Measurements from ENCODE around the gene BCKDHB. TPM values are rescaled to one million over a fixed set of nuclear protein-coding genes. Genes with fewer than 3 reads are reported as not detected.

The BCKDHB gene
- total RNA-seq, 1 experiment from 2014 or later = 16.4 TPM

- no TSS peak for BruUV-seq (replicated peaks)
- Histone ChIP-seq H3K4me1 (ENCODE audit: control insufficient read depth, insufficient read depth, low read length) (no peaks in the 10 kb centered on the region), H3K36me3 (ENCODE audit: control insufficient read depth, insufficient read depth, low read length) (no peaks in the 10 kb centered on the region), H3K9me3 (ENCODE audit: control insufficient read depth, insufficient read depth, low read depth, low read length) (no peaks in the 10 kb centered on the region), H3K27me3 (ENCODE audit: control insufficient read depth, insufficient read depth, low read length) (no peaks in the 10 kb centered on the region), H3K4me3 (ENCODE audit: low read depth in 2 of 2, low read length in 2 of 2) (no peak overlapping the region), H3K27ac (ENCODE audit: low read length) (no peak overlapping the region)
- in situ Hi-C loops (cut with HindIII; ENCODE audit: low pct_unique_long_range_greater_than_20kb, low sequenced_read_pairs) = no loop called here
- DNase-seq (ENCODE audit: low read depth, low spot score) = no peak
- no peak for ATAC-seq
- TF ChIP-seq POLR2AphosphoS5 (IDR thresholded peaks at IDR 0.05; ENCODE audit: low read depth, low read length) (no peak), TCF7L2 (IDR thresholded peaks at IDR 0.05; ENCODE audit: low read depth, low read length) (no peak), CTCF (IDR thresholded peaks at IDR 0.05) (no peak), SIN3A (IDR thresholded peaks at IDR 0.05; ENCODE audit: borderline replicate concordance, insufficient read depth, low read depth, low read length) (no peak), REST (IDR thresholded peaks at IDR 0.05; ENCODE audit: insufficient read depth in 1 of 2, low read depth in 2 of 2, low read length in 1 of 2) (no peak)
- ChIA-PET CTCF (no interaction called here), POLR2A (no interaction called here)
- intact Hi-C loops (cut with micrococcal nuclease; ENCODE audit: unreplicated experiment) = no loop called here
Observed at GRCh38 chr6:80206758-80207157, 100.3 kb downstream of the BCKDHB start.

- Histone ChIP-seq H3K36me3 (ENCODE audit: control insufficient read depth, insufficient read depth, low read length) (no peaks in the 10 kb centered on the region), H3K27me3 (ENCODE audit: control insufficient read depth, insufficient read depth, low read length) (no peaks in the 10 kb centered on the region), H3K27ac (ENCODE audit: low read length) (no peak overlapping the region), H3K4me1 (ENCODE audit: control insufficient read depth, insufficient read depth, low read length) (no peaks in the 10 kb centered on the region), H3K4me3 (ENCODE audit: low read depth in 2 of 2, low read length in 2 of 2) (no peak overlapping the region), H3K9me3 (ENCODE audit: control insufficient read depth, insufficient read depth, low read depth, low read length) (no peaks in the 10 kb centered on the region)
- TF ChIP-seq REST (IDR thresholded peaks at IDR 0.05; ENCODE audit: insufficient read depth in 1 of 2, low read depth in 2 of 2, low read length in 1 of 2) = no peak
- no peak for TF ChIP-seq TCF7L2 (IDR thresholded peaks at IDR 0.05; ENCODE audit: low read depth, low read length)
- TF ChIP-seq CTCF (IDR thresholded peaks at IDR 0.05) = no peak
- TF ChIP-seq POLR2AphosphoS5 (IDR thresholded peaks at IDR 0.05; ENCODE audit: low read depth, low read length) = no peak
- TF ChIP-seq SIN3A (IDR thresholded peaks at IDR 0.05; ENCODE audit: borderline replicate concordance, insufficient read depth, low read depth, low read length) = no peak
- intact Hi-C loops (cut with micrococcal nuclease; ENCODE audit: unreplicated experiment) (no loop called here), in situ Hi-C loops (cut with HindIII; ENCODE audit: low pct_unique_long_range_greater_than_20kb, low sequenced_read_pairs) (no loop called here)
- DNase-seq (ENCODE audit: low read depth, low spot score) (no peak), ATAC-seq (no peak)
- no TSS peak for BruUV-seq (replicated peaks)
- CTCF ChIA-PET = no interaction called here
- POLR2A ChIA-PET = no interaction called here
Observed at GRCh38 chr6:80209430-80209829, 103.0 kb downstream of the BCKDHB start.
